MM.1S (cell line): Measurements from ENCODE around the gene MXRA5.

ENCODE experiments used
- EZH2 ChIP-seq: fragments of 300-600 bp; sonication (generic); optimal IDR thresholded peaks from 2 replicates; pipeline ENCODE3; 2017; ENCODE audit warnings: low read depth, mild to moderate bottlenecking, antibody characterized with exemption, low read length, mixed read lengths
- EZH2phosphoT487 ChIP-seq: fragments of 300-600 bp; sonication (generic); IDR thresholded peaks from 2 replicates; pipeline ENCODE4 v1.6.1; 2018; ENCODE audit warnings: antibody characterized with exemption, low read length
- TF ChIP-seq, protein P1 (sequence below): fragments of 300-600 bp; sonication (generic); IDR thresholded peaks from 2 replicates; pipeline ENCODE4 v1.5.1; 2016; ENCODE audit warnings: antibody characterized with exemption, low read length, mixed read lengths

DNA sequence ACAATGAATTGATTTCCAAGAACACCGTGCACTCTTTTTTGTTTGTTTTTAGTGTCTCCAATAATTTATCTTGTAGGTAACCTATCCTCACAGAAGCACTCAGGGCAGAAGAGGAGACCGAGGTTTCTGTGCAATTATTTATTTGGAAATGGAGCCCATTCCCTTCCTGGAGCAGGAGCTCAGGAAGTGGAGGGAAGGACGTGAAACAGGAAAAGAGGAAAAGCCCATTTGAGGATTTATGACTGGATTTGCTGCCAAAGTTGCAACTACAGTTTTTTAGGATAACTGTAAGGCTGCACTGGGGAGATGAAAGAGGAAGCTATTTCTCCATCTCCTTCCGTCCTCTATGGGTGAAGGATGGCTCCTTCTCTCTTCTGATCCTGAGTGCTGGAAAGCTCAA, 31.7 kb upstream of the MXRA5 start:
- TF ChIP-seq EZH2 = no peak
- TF ChIP-seq, protein P1, sequence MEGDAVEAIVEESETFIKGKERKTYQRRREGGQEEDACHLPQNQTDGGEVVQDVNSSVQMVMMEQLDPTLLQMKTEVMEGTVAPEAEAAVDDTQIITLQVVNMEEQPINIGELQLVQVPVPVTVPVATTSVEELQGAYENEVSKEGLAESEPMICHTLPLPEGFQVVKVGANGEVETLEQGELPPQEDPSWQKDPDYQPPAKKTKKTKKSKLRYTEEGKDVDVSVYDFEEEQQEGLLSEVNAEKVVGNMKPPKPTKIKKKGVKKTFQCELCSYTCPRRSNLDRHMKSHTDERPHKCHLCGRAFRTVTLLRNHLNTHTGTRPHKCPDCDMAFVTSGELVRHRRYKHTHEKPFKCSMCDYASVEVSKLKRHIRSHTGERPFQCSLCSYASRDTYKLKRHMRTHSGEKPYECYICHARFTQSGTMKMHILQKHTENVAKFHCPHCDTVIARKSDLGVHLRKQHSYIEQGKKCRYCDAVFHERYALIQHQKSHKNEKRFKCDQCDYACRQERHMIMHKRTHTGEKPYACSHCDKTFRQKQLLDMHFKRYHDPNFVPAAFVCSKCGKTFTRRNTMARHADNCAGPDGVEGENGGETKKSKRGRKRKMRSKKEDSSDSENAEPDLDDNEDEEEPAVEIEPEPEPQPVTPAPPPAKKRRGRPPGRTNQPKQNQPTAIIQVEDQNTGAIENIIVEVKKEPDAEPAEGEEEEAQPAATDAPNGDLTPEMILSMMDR = no peak
- no peak for TF ChIP-seq EZH2phosphoT487
